H1 (cell line): Measurements from ENCODE around the gene TMEM161B. TPM values are rescaled to one million over a fixed set of nuclear protein-coding genes. Genes with fewer than 3 reads are reported as not detected.

ENCODE experiments used
- CTCF ChIA-PET: fragments of 300-600 bp; sonication (Branson Sonifier 250); formaldehyde crosslinking; loops from one replicate; lab custom pipeline; 2021; ENCODE audit not compliant: partially characterized antibody; lab: Charles Lee
- POLR2A ChIA-PET: fragments of 300-600 bp; sonication (Branson Sonifier 250); formaldehyde crosslinking; loops from one replicate; lab custom pipeline; 2021; ENCODE audit warnings: inconsistent platforms; ENCODE audit not compliant: partially characterized antibody; lab: Charles Lee
- DNase-seq, 2 experiments: peaks; one replicate each; pipeline versions ENCODE4 v3.0.0 to v3.0.0-alpha.2; 2010 to 2022; ENCODE audit warnings: low spot score in 2 of 2, low read depth in 1 of 2, mixed read lengths in 1 of 2
- FAIRE-seq: peaks from 2 replicates; lab custom pipeline; 2011; peaks lifted over from hg19 to GRCh38; lab: Jason Lieb, UNC
- H2AFZ ChIP-seq: 2 replicates; pipeline ENCODE4 v1.8.1; 2012; ENCODE audit warnings: low read length, inconsistent platforms
- H2AK5ac ChIP-seq: 2 replicates; pipeline ENCODE4 v1.6.1; 2013; ENCODE audit warnings: low read depth, low read length
- H2BK120ac ChIP-seq: replicated peaks from 2 replicates; pipeline ENCODE3; 2013; ENCODE audit warnings: low read depth, low read length, inconsistent platforms
- H2BK12ac ChIP-seq: 2 replicates; pipeline ENCODE4 v1.6.1; 2013; ENCODE audit warnings: low read depth, low read length
- H2BK15ac ChIP-seq: 2 replicates; pipeline ENCODE4 v1.6.1; 2013; ENCODE audit warnings: low read length
- H2BK20ac ChIP-seq: 2 replicates; pipeline ENCODE4 v1.6.1; 2013; ENCODE audit warnings: low read length
- H2BK5ac ChIP-seq: 2 replicates; pipeline ENCODE4 v1.6.1; 2013; ENCODE audit warnings: low read depth, low read length
- H3K14ac ChIP-seq: 2 replicates; pipeline ENCODE4 v1.6.1; 2013; ENCODE audit warnings: inconsistent platforms; ENCODE audit not compliant: insufficient read length
- H3K18ac ChIP-seq: 2 replicates; pipeline ENCODE4 v1.6.1; 2013; ENCODE audit warnings: low read length; ENCODE audit errors: extremely low read depth
- H3K23ac ChIP-seq: 2 replicates; pipeline ENCODE4 v1.6.1; 2013; ENCODE audit warnings: inconsistent platforms; ENCODE audit not compliant: insufficient read length
- H3K23me2 ChIP-seq: 2 replicates; pipeline ENCODE4 v1.6.1; 2013; ENCODE audit warnings: low read depth, low read length
- H3K27ac ChIP-seq: 2 replicates; pipeline ENCODE4 v1.6.1; 2011; ENCODE audit warnings: low read depth, low read length, inconsistent platforms
- H3K27me3 ChIP-seq, 4 experiments: replicated peaks in 1 of 4; 1 replicate in 1 of 4; 2 replicates in 3 of 4; pipeline versions ENCODE4 v1.6.1 to v1.8.1; 2011 to 2013; ENCODE audit warnings: low read length in 3 of 4, mild to moderate bottlenecking in 3 of 4, inconsistent platforms in 2 of 4, mixed read lengths in 2 of 4, moderate library complexity in 1 of 4; ENCODE audit not compliant: control insufficient read depth in 3 of 4, insufficient read depth in 3 of 4; ENCODE audit errors: extremely low read depth in 1 of 4
- H3K36me3 ChIP-seq, 4 experiments: 2 replicates each; pipeline versions ENCODE4 v1.6.1 to v1.8.1; 2011 to 2013; ENCODE audit warnings: mild to moderate bottlenecking in 4 of 4, low read length in 3 of 4, moderate library complexity in 2 of 4, control low read depth in 1 of 4, inconsistent platforms in 1 of 4; ENCODE audit not compliant: insufficient read depth in 4 of 4, control insufficient read depth in 2 of 4
- H3K4ac ChIP-seq: replicated peaks from 2 replicates; pipeline ENCODE3; 2013; ENCODE audit warnings: low read length, low read depth, mixed read lengths, inconsistent platforms; ENCODE audit not compliant: insufficient read length
- H3K4me1 ChIP-seq, 4 experiments: replicated peaks in 1 of 4; 1 replicate in 1 of 4; 2 replicates in 3 of 4; pipeline versions ENCODE4 v1.6.1 to v1.8.1; 2011 to 2013; ENCODE audit warnings: low read length in 3 of 4, inconsistent platforms in 2 of 4, mixed read lengths in 1 of 4; ENCODE audit not compliant: insufficient read depth in 4 of 4, control insufficient read depth in 3 of 4
- H3K4me2 ChIP-seq, 2 experiments: 2 replicates each; pipeline versions ENCODE4 v1.6.1 to v1.8.1; 2011 to 2013; ENCODE audit warnings: low read depth in 2 of 2, low read length in 2 of 2, control low read depth in 1 of 2, inconsistent platforms in 1 of 2, mild to moderate bottlenecking in 1 of 2; ENCODE audit not compliant: insufficient read depth in 1 of 2
- H3K4me3 ChIP-seq, 4 experiments: fragments of 200-600, 300-600 bp in 1 of 4; sonication (generic), shearing (Covaris generic), sonication (Bioruptor Twin) in 1 of 4; 2 replicates each; pipeline versions ENCODE4 v1.5.1 to v1.8.1; 2011 to 2016; ENCODE audit warnings: low read length in 4 of 4, low read depth in 3 of 4, control low read depth in 2 of 4, inconsistent platforms in 2 of 4, mild to moderate bottlenecking in 2 of 4, mixed read lengths in 1 of 4, moderate library complexity in 1 of 4; ENCODE audit not compliant: insufficient read depth in 2 of 4; ENCODE audit errors: extremely low read depth in 1 of 4
- H3K56ac ChIP-seq: replicated peaks from 2 replicates; pipeline ENCODE3; 2013; ENCODE audit warnings: low read depth, mild to moderate bottlenecking, mixed read lengths, low read length, inconsistent platforms; ENCODE audit not compliant: insufficient read length
- H3K79me1 ChIP-seq: 2 replicates; pipeline ENCODE4 v1.6.1; 2013; ENCODE audit warnings: low read depth, low read length, control low read depth
- H3K79me2 ChIP-seq, 2 experiments: 2 replicates each; pipeline versions ENCODE4 v1.6.1 to v1.8.1; 2012 to 2013; ENCODE audit warnings: low read length in 2 of 2, mild to moderate bottlenecking in 2 of 2, inconsistent platforms in 1 of 2; ENCODE audit not compliant: insufficient read depth in 2 of 2, control insufficient read depth in 1 of 2
- H3K9ac ChIP-seq, 4 experiments: replicated peaks in 1 of 4; 1 replicate in 1 of 4; 2 replicates in 3 of 4; pipeline versions ENCODE4 v1.6.1 to v1.8.1; 2011 to 2013; ENCODE audit warnings: low read depth in 3 of 4, low read length in 3 of 4, control low read depth in 2 of 4, mild to moderate bottlenecking in 2 of 4, moderate library complexity in 2 of 4, inconsistent platforms in 1 of 4; ENCODE audit errors: extremely low read depth in 1 of 4
- H3K9me3 ChIP-seq, 2 experiments: 2 replicates each; pipeline versions ENCODE4 v1.6.1 to v1.8.1; 2012 to 2013; ENCODE audit warnings: mild to moderate bottlenecking in 2 of 2, moderate library complexity in 2 of 2, control low read depth in 1 of 2, inconsistent platforms in 1 of 2, low read depth in 1 of 2, low read length in 1 of 2, mixed read lengths in 1 of 2; ENCODE audit not compliant: insufficient read depth in 2 of 2
- H4K20me1 ChIP-seq, 2 experiments: replicated peaks in 1 of 2; 2 replicates each; pipeline versions ENCODE3 to v1.8.1; 2011 to 2013; ENCODE audit warnings: inconsistent platforms in 2 of 2, low read length in 2 of 2, mild to moderate bottlenecking in 1 of 2; ENCODE audit not compliant: insufficient read depth in 2 of 2, control insufficient read depth in 1 of 2
- H4K5ac ChIP-seq: 2 replicates; pipeline ENCODE4 v1.6.1; 2013; ENCODE audit warnings: low read length, low read depth, mixed read lengths, inconsistent platforms; ENCODE audit not compliant: insufficient read length
- H4K8ac ChIP-seq: 2 replicates; pipeline ENCODE4 v1.8.0; 2013; ENCODE audit warnings: mild to moderate bottlenecking, moderate library complexity, low read length, inconsistent platforms; ENCODE audit not compliant: insufficient read depth; ENCODE audit errors: extremely low read depth
- H4K91ac ChIP-seq: replicated peaks from 2 replicates; pipeline ENCODE3; 2013; ENCODE audit warnings: low read length, mixed read lengths, inconsistent platforms; ENCODE audit not compliant: insufficient read length
- ASH2L ChIP-seq: fragments of 200-600, 300-600 bp; sonication (generic); IDR thresholded peaks from one replicate; pipeline ENCODE4 v1.7.1; 2017; ENCODE audit warnings: low read length
- CREB1 ChIP-seq: IDR thresholded peaks from 2 replicates; pipeline ENCODE4 v1.6.1; 2012; ENCODE audit warnings: inconsistent platforms
- E2F6 ChIP-seq: IDR thresholded peaks from 2 replicates; pipeline ENCODE4 v1.6.1; 2012; ENCODE audit warnings: inconsistent platforms
- EZH2 ChIP-seq: fragments of 200-600 bp; sonication (generic); IDR thresholded peaks from 2 replicates; pipeline ENCODE4 v1.7.1; 2012; ENCODE audit warnings: low read depth, mild to moderate bottlenecking, moderate library complexity, low read length, inconsistent platforms; ENCODE audit not compliant: severe bottlenecking
- FOSL1 ChIP-seq: IDR thresholded peaks from 2 replicates; pipeline ENCODE4 v1.6.1; 2011; ENCODE audit warnings: mild to moderate bottlenecking, low read depth, low read length, moderate library complexity; ENCODE audit not compliant: insufficient read depth
- KDM5A ChIP-seq: fragments of 200-600 bp; IDR thresholded peaks from 2 replicates; pipeline ENCODE4 v1.7.1; 2012; ENCODE audit warnings: mild to moderate bottlenecking, low read length, inconsistent platforms, mixed read lengths
- PHF8 ChIP-seq: fragments of 200-600 bp; sonication (generic); conservative IDR thresholded peaks from 2 replicates; pipeline ENCODE4 v1.7.1; 2012; ENCODE audit warnings: low read depth, mild to moderate bottlenecking, inconsistent platforms, low read length, moderate library complexity
- RAD21 ChIP-seq, 2 experiments: IDR thresholded peaks in 1 of 2; conservative IDR thresholded peaks in 1 of 2; 2 replicates each; pipeline ENCODE4 v1.6.1; 2011; ENCODE audit warnings: low read depth in 2 of 2, low read length in 2 of 2, improper control_type of control experiment in 1 of 2, inconsistent platforms in 1 of 2, mild to moderate bottlenecking in 1 of 2, moderate library complexity in 1 of 2
- RFX5 ChIP-seq: IDR thresholded peaks from 2 replicates; pipeline ENCODE4 v1.6.1; 2011; ENCODE audit warnings: low read depth, low read length, improper control_type of control experiment, borderline replicate concordance
- SAP30 ChIP-seq: fragments of 300-600 bp; sonication (generic); IDR thresholded peaks from 2 replicates; pipeline ENCODE4 v1.7.1; 2012; ENCODE audit warnings: low read length, moderate library complexity, mild to moderate bottlenecking, inconsistent platforms; ENCODE audit not compliant: insufficient read depth, insufficient replicate concordance
- SP2 ChIP-seq: IDR thresholded peaks from 2 replicates; pipeline ENCODE4 v1.6.1; 2012; ENCODE audit warnings: mild to moderate bottlenecking, low read length, inconsistent platforms
- SRF ChIP-seq: IDR thresholded peaks from 2 replicates; pipeline ENCODE4 v1.6.1; 2011; ENCODE audit warnings: mild to moderate bottlenecking, low read depth, low read length, moderate library complexity
- ZNF274 ChIP-seq: IDR thresholded peaks from 2 replicates; pipeline ENCODE4 v1.7.0; 2012; ENCODE audit warnings: low read length, borderline replicate concordance; ENCODE audit errors: extremely low read depth
- WGBS, 2 experiments: shearing (Covaris generic) in 1 of 2; methylation state at CpG; one replicate each; pipeline versions ENCODE4 v1.1.6 to v1.1.7; 2013 to 2015; ENCODE audit warnings: low lambda C conversion rate in 2 of 2, mixed read lengths in 2 of 2, inconsistent platforms in 1 of 2, low coverage in 1 of 2, missing lambda C conversion rate in 1 of 2; ENCODE audit not compliant: insufficient replicate concordance in 2 of 2, insufficient coverage in 1 of 2, insufficient read length in 1 of 2; ENCODE audit errors: extremely low coverage in 1 of 2, missing lambda C conversion rate in 1 of 2; 5-methylcytosine and 5-hydroxymethylcytosine counted together
- polyA plus RNA-seq, 7 experiments: library from polyadenylated mRNA; depleted of rRNA in 3 of 7; stranded (reverse) in 5 of 7; unstranded in 2 of 7; fragments of >200 nt in 5 of 7; fragments of 200-250 nt in 2 of 7; gene quantifications; 1 replicate in 5 of 7; 2 replicates in 1 of 7; 4 replicates in 1 of 7; pipeline versions ENCODE4 v1.2.1 to v1.2.3, GENCODE V29; 2011 to 2013; ENCODE audit warnings: missing spikeins in 2 of 7, mixed read lengths in 2 of 7
- total RNA-seq: library from RNA; stranded (reverse); fragmentation: NEBNext Ultra II Directional; extraction: Animal tissue kit (Norgen Biotek cat#: 25700); gene quantifications from 2 replicates; pipeline ENCODE4 v1.2.1, GENCODE V29; 2021

The TMEM161B gene
- total and polyA plus RNA-seq, 2 of the 8 experiments (the other 6 are each of a cell fraction or from before 2014, with no cell fraction given), result 7.4 to 13.8 TPM

GRCh38 chr5:88287302-88287701, 18.7 kb upstream of the TMEM161B start:
- Histone ChIP-seq H3K4me1 (no peaks in the 10 kb centered on the region), H2BK20ac (no peak overlapping the region), H3K23me2 (no peaks in the 10 kb centered on the region), H2BK12ac (no peak overlapping the region), H3K56ac (no peak overlapping the region), H2AK5ac (no peak overlapping the region), H3K14ac (no peak overlapping the region), H3K27ac (no peak overlapping the region), H4K20me1 (peaks cover 0 to 2% of the 10 kb centered on the region in 2 experiments), H2BK15ac (no peak overlapping the region), H3K9ac (no peak overlapping the region), H3K23ac (no peak overlapping the region), H4K91ac (no peak overlapping the region), H3K36me3 (peaks cover 0 to 17% (median 3%) of the 10 kb centered on the region in 4 experiments; a peak in 4 of 8 replicates), H2AFZ (no peak overlapping the region), H2BK120ac (no peak overlapping the region), H3K4me3 (no peak overlapping the region), H3K18ac (no peak overlapping the region), H3K9me3 (no peaks in the 10 kb centered on the region), H3K79me1 (no peaks in the 10 kb centered on the region; the same call in 1 of the 2 replicates), H4K8ac (no peak overlapping the region)
- POLR2A ChIA-PET, result interaction anchor here (1.4 kb wide), 1 partner anchor 10 kb away, joined by 3 read pairs; no protein-coding TSS in a partner anchor
- no peak for FAIRE-seq
- 82% methylated on average over 3 of the region's 3 CpGs; no CpG with 5 or more reads in 1 of the 2 experiments for WGBS, 2 experiments
- TF ChIP-seq EZH2, result no peak
- no peak for TF ChIP-seq ZNF274
- no peak for TF ChIP-seq ASH2L
- TF ChIP-seq SRF, result no peak
- TF ChIP-seq CREB1, result no peak
- TF ChIP-seq E2F6, result no peak
- TF ChIP-seq KDM5A, result no peak
- no peak for TF ChIP-seq SP2
- no peak for TF ChIP-seq PHF8
- TF ChIP-seq SAP30, result no peak
- no peak for TF ChIP-seq FOSL1
- no peak for TF ChIP-seq RAD21 (IDR thresholded peaks at IDR 0.05 in 1 of 2, conservative IDR thresholded peaks at IDR 0.05 in 1 of 2; ENCODE audit: low read depth in 2 of 2, low read length in 2 of 2)
- no peak for TF ChIP-seq RFX5
- TF ChIP-seq, all 59 proteins: peak for 0
- H3K4me2 ChIP-seq, result no peak overlapping the region
- H3K27me3 ChIP-seq, result no peaks in the 10 kb centered on the region
- no peak overlapping the region for H3K4ac ChIP-seq
- CTCF ChIA-PET, result interaction anchor here (1.0 kb wide), 1 partner anchor 32 kb away, joined by 3 read pairs; no protein-coding TSS in a partner anchor
- no peaks in the 10 kb centered on the region for H3K79me2 ChIP-seq
- H4K5ac ChIP-seq, result no peak overlapping the region
- no peak overlapping the region for H2BK5ac ChIP-seq
- no peak for DNase-seq
